Measurements from ENCODE around the gene NR3C2.

DNA sequence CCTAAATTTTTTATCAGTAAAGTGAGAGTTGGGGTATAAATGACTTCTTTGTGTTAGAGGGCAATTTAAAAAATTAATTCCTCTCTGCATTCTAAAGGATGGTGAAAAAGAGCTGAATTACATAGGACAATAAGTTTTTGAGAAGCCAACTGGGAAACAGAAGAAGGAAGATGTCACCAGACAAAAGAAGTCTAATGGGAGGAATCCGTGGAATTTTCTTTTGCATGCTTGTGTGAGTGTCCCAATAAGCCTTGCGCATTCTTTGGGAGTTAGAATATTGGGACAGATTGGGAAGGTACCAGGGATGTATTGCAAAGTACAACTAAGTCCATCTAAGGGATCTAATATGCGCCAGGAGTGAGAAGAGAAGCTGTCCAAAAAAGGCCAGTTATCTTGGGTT lies 35.1 kb upstream of the NR3C2 start:
- TF ChIP-seq, protein P1, sequence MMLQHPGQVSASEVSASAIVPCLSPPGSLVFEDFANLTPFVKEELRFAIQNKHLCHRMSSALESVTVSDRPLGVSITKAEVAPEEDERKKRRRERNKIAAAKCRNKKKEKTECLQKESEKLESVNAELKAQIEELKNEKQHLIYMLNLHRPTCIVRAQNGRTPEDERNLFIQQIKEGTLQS (IDR thresholded peaks at IDR 0.05): no peak
- TF ChIP-seq, protein P2, sequence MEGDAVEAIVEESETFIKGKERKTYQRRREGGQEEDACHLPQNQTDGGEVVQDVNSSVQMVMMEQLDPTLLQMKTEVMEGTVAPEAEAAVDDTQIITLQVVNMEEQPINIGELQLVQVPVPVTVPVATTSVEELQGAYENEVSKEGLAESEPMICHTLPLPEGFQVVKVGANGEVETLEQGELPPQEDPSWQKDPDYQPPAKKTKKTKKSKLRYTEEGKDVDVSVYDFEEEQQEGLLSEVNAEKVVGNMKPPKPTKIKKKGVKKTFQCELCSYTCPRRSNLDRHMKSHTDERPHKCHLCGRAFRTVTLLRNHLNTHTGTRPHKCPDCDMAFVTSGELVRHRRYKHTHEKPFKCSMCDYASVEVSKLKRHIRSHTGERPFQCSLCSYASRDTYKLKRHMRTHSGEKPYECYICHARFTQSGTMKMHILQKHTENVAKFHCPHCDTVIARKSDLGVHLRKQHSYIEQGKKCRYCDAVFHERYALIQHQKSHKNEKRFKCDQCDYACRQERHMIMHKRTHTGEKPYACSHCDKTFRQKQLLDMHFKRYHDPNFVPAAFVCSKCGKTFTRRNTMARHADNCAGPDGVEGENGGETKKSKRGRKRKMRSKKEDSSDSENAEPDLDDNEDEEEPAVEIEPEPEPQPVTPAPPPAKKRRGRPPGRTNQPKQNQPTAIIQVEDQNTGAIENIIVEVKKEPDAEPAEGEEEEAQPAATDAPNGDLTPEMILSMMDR (IDR thresholded peaks at IDR 0.05; ENCODE audit: low read depth, low read length, missing input control): no peak
- TF ChIP-seq SP1 (IDR thresholded peaks at IDR 0.05): no peak
- TF ChIP-seq EGR1 (IDR thresholded peaks at IDR 0.05; ENCODE audit: low read depth in 2 of 2): no peak
- no peak for TF ChIP-seq RAD21 (IDR thresholded peaks at IDR 0.05)
- TF ChIP-seq, protein P3, sequence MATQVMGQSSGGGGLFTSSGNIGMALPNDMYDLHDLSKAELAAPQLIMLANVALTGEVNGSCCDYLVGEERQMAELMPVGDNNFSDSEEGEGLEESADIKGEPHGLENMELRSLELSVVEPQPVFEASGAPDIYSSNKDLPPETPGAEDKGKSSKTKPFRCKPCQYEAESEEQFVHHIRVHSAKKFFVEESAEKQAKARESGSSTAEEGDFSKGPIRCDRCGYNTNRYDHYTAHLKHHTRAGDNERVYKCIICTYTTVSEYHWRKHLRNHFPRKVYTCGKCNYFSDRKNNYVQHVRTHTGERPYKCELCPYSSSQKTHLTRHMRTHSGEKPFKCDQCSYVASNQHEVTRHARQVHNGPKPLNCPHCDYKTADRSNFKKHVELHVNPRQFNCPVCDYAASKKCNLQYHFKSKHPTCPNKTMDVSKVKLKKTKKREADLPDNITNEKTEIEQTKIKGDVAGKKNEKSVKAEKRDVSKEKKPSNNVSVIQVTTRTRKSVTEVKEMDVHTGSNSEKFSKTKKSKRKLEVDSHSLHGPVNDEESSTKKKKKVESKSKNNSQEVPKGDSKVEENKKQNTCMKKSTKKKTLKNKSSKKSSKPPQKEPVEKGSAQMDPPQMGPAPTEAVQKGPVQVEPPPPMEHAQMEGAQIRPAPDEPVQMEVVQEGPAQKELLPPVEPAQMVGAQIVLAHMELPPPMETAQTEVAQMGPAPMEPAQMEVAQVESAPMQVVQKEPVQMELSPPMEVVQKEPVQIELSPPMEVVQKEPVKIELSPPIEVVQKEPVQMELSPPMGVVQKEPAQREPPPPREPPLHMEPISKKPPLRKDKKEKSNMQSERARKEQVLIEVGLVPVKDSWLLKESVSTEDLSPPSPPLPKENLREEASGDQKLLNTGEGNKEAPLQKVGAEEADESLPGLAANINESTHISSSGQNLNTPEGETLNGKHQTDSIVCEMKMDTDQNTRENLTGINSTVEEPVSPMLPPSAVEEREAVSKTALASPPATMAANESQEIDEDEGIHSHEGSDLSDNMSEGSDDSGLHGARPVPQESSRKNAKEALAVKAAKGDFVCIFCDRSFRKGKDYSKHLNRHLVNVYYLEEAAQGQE (IDR thresholded peaks at IDR 0.05): no peak
- no peak for TF ChIP-seq JUND (IDR thresholded peaks at IDR 0.05)
- TF ChIP-seq, protein P4, sequence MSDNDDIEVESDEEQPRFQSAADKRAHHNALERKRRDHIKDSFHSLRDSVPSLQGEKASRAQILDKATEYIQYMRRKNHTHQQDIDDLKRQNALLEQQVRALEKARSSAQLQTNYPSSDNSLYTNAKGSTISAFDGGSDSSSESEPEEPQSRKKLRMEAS (IDR thresholded peaks at IDR 0.05): no peak
- TF ChIP-seq, protein P5, sequence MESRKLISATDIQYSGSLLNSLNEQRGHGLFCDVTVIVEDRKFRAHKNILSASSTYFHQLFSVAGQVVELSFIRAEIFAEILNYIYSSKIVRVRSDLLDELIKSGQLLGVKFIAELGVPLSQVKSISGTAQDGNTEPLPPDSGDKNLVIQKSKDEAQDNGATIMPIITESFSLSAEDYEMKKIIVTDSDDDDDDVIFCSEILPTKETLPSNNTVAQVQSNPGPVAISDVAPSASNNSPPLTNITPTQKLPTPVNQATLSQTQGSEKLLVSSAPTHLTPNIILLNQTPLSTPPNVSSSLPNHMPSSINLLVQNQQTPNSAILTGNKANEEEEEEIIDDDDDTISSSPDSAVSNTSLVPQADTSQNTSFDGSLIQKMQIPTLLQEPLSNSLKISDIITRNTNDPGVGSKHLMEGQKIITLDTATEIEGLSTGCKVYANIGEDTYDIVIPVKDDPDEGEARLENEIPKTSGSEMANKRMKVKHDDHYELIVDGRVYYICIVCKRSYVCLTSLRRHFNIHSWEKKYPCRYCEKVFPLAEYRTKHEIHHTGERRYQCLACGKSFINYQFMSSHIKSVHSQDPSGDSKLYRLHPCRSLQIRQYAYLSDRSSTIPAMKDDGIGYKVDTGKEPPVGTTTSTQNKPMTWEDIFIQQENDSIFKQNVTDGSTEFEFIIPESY (IDR thresholded peaks at IDR 0.05): no peak
- TF ChIP-seq NR2F2 (IDR thresholded peaks at IDR 0.05): no peak
- no peak for TF ChIP-seq YY1 (IDR thresholded peaks at IDR 0.05)
- TF ChIP-seq HNF4G (IDR thresholded peaks at IDR 0.05): no peak
- no peak for TF ChIP-seq GABPA (IDR thresholded peaks at IDR 0.05 in 1 of 2, conservative IDR thresholded peaks at IDR 0.05 in 1 of 2)
- no peak for TF ChIP-seq FOXA1 (IDR thresholded peaks at IDR 0.05)
